DMS153 treated with DMSO at 0.1 percent for 48 hours (cell line): ENCODE data around the gene NPY2R.

Experiments used
- DNase-seq: peaks from one replicate; lab custom pipeline; 2025; ENCODE audit not compliant: unreplicated experiment; lab: John Stamatoyannopoulos, UW

Gene NPY2R

GRCh38 chr4:155208258-155209054, at the start of gene NPY2R:
Gene NPY2R, plus strand, starts transcription at chr4:155208636. Its CDS starts 5,304 bp downstream, at chr4:155213940.
- no peak for DNase-seq

- DNase-seq = no peak
Measured at GRCh38 chr4:155161357-155161756, 47.1 kb upstream of the NPY2R start.

GRCh38 chr4:155164718-155165117, 43.7 kb upstream of the NPY2R start:
- DNase-seq = no peak

GRCh38 chr4:155170569-155170968, 37.9 kb upstream of the NPY2R start:
- DNase-seq = no peak

GRCh38 chr4:155173371-155173770, 35.1 kb upstream of the NPY2R start:
- no peak for DNase-seq

- DNase-seq = no peak
Measured at GRCh38 chr4:155174668-155175067, 33.8 kb upstream of the NPY2R start.

GRCh38 chr4:155179216-155179615, 29.2 kb upstream of the NPY2R start:
- DNase-seq = no peak

GRCh38 chr4:155186972-155187371, 21.5 kb upstream of the NPY2R start:
- DNase-seq = no peak

GRCh38 chr4:155187989-155188388, 20.4 kb upstream of the NPY2R start:
- no peak for DNase-seq

GRCh38 chr4:155190099-155190498, 18.3 kb upstream of the NPY2R start:
- no peak for DNase-seq

GRCh38 chr4:155197757-155198156, 10.7 kb upstream of the NPY2R start:
- DNase-seq = no peak

GRCh38 chr4:155207534-155208257, 740 bp upstream of the NPY2R start:
- DNase-seq = no peak

GRCh38 chr4:155220025-155220424, 11.6 kb downstream of the NPY2R start:
- DNase-seq = no peak

- no peak for DNase-seq
Measured at GRCh38 chr4:155227131-155227530, 18.7 kb downstream of the NPY2R start.

GRCh38 chr4:155228713-155229112, 20.3 kb downstream of the NPY2R start:
- no peak for DNase-seq

GRCh38 chr4:155232432-155232831, 24.0 kb downstream of the NPY2R start:
- DNase-seq = no peak

- no peak for DNase-seq
Measured at GRCh38 chr4:155234206-155234605, 25.8 kb downstream of the NPY2R start.

- DNase-seq = no peak
Measured at GRCh38 chr4:155237567-155237966, 29.1 kb downstream of the NPY2R start.

GRCh38 chr4:155241225-155241624, 32.8 kb downstream of the NPY2R start:
- DNase-seq = no peak

- DNase-seq = no peak
Measured at GRCh38 chr4:155241664-155242063, 33.2 kb downstream of the NPY2R start.

- DNase-seq = no peak
Measured at GRCh38 chr4:155245105-155245504, 36.7 kb downstream of the NPY2R start.
